Embryonic facial prominence (tissue), 1 donor: ENCODE results near the gene TLE5.
"Not testable (repeated sequence)": the region's sequence is repeated elsewhere in the genome, so short reads cannot be mapped to it uniquely, and the experiment has no call there.

Experiments
- DNase-seq: peaks from one replicate; pipeline ENCODE4 v3.0.0-alpha.2; 2016; ENCODE audit errors: extremely low spot score

Gene TLE5

DNA sequence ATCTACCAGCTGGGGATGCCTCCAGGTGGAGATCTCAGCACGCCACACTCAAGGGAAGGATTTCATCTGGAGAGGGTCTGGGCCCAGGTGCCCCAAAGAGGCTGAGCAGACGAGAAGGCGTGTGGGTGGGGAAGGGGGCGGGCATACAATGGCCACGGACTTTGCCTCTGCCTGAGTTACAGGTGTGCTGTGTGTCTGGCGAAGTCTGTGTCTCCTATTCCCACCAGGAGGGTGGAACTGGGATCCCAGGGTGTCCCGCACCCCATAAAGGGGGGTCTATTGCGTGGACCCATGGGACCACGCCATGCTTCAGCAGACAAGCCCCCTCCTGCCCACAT lies 36.8 kb downstream of the TLE5 start:
- no peak for DNase-seq

DNA sequence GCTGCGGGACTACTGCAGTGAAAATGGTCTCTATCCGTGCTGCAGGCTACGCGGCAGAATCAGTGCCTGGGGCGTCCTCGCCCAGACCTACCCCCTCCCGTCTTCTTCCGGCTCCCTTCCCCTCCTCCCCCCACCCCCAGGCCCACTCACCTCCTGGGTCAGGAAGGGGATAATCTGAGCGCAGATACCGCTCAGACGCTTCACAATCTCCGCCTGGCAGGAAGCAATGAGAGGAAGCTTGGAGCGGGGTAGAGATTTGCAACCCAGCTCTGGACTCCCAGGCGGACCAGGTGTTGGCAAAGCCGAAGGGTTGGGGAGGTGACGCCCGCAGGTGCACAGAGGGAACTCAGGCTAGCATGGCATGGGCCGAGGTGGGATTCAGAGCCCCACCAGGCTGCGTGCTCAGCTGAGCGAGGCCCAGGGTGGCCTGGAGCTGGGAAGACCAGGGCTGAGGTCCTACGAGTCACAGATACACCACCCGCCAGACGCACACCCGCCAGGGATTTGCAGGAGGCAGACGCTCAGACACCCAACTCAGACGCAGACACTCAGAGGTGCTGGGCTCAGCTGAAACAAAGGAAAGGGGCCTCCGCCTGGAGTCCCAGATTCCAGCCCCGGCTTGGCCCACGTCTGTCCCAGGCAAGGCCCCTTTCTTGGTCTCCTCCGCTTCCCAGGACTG lies 37.3 kb downstream of the TLE5 start:
- DNase-seq: no peak

DNA sequence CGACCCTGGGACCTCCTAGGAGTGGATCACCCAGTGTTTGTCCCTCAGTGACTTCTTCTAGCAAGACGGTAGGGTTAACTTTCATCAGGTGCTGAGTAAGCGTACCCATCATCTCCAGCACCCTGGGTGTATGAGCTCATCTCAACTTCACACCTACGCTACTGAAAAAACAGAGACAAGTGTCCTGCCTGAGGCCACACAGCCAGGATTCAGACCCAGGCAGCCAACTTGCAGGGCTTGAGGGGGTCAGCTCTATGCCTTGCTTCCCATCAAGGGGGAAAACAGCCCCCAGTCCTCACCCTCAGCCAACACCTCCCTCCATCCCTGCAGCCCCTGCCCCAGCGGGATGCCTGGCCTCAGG lies 37.8 kb downstream of the TLE5 start:
- no peak for DNase-seq

DNA sequence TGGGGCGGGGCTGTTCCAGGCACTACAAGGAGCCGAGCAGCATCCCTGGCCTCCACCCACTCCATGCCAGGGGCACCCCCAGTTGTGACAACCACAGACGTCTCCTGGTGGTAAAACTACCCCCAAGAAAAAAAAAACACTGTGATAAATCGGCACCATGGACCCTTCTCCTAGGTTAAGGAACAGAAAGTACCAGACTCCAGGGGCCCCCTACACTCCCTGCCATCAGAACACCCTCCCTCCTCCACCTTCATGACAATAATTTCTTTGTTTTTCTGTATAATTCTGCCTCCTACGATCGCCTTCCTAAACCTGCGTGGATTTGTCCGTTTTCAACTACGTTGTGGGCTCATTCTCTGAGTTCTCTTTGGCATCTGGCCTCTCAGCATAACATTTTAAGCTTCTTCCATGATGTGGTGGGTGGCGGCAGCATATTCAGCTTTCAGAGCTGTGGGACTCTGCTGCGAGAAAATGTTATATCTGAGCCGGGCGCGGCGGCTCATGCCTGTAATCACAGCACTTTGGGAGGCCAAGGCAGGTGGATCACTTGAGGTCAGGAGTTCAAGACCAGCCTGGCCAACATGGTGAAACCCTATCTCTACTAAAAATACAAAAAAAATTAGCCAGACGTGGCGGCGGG lies 41.9 kb downstream of the TLE5 start:
- DNase-seq: no peak

DNA sequence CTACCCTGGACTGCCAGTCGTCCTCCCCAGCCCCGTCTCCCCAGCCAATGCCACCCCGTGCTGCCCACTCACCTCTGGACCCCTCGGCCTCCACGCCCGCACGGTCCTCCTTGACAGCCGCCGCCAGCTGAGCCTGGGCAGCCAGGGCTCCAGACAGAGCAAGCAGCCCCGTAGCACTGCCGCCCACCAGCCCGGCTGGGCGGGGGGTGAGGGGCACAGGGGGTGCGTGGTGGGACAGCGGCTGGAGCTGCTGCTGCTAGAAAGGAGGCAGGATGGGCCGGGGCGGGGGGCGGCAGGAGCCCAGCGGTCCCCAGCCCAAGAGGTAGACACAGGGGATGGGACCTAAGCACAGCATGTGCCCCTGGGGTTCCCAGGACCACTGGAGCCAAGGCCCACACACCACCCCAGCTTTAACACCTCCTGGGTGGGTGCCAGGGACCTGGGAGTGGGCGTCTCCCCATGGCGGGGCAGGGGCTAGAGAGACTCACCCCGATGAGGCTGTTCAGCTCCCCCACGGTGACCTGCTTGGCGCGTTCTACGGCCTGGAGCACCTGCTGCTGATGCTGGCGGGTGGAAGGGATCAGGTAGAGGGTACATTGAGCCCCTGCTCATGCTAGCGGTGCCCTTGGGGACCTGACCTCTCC lies 43.0 kb downstream of the TLE5 start:
- no peak for DNase-seq

DNA sequence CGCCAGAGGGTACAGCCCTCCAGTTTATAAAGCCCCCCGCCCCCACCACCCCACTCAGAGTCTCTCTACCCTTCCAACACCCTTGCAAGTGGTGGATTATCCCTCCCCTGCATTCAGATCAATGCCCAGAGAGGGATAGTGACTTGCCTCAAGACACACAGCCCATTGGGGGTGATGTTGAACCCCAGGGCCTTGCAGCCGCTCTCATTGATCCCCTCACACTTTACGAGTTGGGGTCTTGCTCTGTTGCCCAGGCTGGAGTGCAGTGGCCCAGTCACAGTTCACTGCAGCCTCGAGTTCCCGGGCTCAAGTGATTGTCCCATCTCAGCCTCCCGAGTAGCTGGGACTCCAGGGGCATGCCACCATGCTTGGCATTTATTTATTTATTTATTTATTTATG lies 44.4 kb downstream of the TLE5 start:
- DNase-seq: no peak

DNA sequence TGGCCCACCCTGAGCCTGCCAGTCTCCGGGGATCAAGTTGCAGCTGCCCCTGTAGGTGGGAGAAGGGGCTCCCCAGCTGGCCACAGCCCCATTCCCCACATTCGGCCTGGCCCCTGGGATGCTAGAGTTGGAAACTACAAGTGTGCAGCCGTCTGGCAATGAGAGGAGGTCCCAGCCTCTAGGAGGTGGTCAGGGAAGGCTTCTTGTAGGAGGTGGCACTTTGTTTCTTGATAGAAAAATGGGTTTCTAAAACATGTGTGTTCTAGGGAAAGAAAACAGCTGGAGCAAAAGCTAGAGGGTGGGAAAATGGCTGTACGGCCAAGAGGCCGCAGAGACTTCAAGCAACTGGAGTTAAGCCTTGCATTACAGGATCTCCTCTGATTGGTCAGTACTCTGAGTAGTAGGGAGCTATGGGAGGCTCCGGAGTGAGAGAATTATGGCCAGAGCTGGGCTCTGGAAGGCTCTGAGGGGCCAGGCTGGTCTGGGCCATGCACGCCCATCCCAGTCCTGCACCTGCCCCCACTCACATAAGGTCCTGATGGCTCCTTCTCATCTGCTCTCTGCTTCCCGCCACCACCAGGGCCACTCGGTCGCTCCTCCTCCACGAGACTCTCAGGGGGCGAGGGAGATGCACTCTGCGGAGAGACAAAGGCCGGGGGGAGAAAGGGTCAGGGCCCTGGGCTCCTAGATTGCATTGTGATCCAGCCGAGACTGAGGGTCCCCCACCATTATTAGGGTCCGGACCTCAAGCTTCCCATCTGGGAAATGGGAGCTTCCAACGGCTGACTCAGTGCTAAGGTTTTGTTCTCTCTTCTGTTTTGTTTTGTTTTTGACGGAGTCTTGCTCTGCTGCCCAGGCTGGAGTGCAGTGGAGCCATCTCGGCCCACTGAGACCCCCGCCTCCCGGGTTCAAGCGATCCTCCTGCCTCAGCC lies 46.9 kb downstream of the TLE5 start:
- no peak for DNase-seq

DNA sequence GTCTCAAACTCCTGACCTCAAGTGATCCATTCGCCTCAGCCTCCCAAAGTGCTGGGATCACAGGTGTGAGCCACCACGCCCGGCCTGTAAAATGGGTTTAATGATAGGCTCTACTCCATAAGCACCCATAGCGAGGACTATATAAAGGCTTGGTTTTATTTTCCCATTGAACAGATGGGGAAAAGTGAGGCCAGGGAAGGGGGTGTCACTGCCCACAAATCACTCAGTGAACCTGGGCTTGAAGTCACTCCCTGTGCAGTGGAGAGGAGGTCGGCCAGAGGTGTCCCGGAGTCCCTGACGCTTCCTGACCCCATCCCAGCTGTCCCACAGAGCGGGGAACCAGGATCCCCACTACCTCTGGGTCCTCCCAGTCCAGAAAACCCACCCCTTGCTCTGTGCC lies 48.2 kb downstream of the TLE5 start:
- DNase-seq: no peak

DNA sequence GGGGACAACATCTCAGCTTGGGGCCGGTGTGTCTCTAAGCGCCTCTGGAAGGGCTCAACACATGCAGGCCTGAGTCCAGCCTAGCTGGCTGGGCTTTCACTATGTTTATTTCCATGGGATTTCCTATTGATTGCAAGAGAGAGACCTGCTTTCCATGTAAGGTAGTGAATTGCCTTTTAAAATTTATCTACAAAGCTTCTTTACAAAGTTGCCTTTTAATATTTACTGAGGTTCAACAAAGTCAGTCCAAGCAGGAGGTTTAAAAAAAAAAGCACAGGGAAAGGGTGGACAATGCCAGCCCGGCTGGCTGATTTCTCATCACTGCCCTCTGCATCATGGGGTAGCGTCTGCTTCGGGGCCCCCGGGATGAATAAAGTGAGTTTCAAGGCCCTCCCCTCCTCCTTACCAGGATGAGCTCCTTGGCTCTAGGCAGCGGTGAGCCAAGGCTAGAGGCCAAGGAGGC lies 49.0 kb downstream of the TLE5 start:
- no peak for DNase-seq

DNA sequence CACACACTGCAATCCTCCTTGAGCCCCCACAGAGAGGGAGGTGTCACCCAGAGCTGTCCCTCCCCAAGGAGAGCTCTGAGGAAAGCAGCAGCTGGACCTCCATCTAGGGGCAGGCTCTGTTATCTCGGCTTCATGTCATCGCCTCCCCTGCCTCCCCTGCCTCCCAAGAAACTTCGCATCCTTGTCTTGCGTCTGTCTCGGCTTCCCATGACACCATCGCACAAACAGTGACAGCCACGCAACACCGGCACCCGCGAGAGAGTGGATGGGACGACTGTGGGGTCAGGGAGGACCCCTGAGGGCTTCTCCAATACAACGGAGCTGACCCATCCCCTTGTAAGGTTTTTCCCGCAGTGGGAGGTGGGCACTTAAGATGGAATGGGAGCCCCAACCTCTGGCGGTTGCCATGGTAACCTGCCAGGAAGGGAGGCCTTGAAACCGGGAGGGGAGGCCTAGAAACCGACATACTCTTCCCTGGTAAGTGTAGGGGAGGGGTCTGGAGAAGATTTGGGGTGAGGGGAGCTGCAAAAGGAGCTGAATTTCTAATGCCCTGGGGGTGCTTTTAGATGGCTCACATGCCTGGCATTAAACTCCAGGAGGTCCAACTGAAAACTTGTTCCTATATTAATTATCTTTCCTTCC lies 49.6 kb downstream of the TLE5 start:
- no peak for DNase-seq

DNA sequence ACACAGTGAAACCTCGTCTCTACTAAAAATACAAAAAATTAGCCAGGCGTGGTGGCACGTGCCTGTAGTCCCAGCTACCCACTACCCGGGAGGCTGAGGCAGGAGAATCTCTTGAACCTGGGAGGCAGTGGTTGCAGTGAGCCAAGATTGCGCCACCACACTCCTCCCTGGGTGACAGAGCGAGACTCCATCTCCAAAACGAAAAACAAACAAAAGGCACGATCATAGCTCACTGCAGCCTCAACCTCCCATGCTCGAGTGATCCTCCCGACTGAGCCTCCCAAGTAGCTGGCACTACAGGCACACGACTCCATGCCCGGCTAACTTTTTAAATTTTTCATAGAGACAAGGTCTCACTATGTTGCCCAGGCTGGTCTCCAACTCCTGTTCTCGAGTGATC lies 50.2 kb downstream of the TLE5 start:
- DNase-seq: not testable (repeated sequence)

DNA sequence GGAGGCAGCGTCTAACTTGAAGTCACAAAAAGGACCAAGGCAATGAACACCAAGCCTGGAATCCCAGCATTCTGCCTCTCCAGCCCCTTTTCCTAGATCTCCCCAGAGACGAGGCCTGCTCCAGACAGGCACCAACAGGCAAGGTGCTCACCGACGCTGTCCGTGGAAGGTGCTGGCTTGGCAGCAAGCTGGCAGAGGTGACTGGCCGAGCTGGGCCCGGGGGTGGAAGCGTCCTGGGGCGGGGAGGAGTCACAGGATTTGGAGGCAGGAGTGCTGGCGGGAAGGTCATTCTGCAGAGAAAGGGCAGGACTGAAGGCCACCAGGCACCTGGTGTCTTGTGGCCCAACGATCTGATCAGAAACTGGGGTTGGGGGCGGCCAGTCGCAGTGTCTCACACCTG lies 51.4 kb downstream of the TLE5 start:
- no peak for DNase-seq

DNA sequence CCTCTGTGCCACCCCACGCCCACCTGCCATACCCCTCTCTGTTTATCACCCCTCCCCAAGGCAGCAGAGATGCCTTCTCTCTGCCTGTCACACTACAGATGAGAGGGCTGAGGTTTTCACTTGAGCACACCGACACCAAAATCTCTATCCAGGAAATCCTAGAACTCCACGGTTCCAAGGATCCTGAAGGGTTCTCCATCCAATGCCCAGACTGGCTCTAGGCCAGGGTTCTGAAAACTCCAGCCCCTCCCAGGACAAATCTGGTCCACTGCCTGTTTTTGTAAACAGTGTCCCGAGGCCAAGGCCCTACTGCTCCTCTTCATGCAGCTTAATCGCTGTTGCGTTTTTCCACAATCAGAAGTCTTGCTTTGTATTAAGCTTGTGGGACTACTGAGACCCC lies 53.3 kb downstream of the TLE5 start:
- DNase-seq: no peak

DNA sequence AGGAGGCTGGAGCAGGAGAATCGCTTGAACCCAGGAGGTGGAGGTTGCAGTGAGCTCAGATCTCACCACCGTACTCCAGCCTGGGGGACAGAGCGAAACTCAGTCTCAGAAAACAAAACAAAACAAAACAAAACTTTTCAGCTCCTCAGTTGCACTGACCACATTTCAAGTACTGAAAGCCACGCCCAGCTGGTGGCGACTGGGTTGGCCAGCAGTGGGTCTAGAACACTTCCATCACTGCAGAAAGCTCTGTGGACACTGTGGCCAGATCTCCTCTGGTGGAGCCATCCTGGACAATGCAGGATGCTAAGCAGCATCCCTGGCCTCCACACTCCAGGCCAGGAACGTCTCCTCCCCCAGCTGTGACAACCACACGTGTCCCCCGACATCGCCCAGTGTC lies 54.3 kb downstream of the TLE5 start:
- DNase-seq: no peak

DNA sequence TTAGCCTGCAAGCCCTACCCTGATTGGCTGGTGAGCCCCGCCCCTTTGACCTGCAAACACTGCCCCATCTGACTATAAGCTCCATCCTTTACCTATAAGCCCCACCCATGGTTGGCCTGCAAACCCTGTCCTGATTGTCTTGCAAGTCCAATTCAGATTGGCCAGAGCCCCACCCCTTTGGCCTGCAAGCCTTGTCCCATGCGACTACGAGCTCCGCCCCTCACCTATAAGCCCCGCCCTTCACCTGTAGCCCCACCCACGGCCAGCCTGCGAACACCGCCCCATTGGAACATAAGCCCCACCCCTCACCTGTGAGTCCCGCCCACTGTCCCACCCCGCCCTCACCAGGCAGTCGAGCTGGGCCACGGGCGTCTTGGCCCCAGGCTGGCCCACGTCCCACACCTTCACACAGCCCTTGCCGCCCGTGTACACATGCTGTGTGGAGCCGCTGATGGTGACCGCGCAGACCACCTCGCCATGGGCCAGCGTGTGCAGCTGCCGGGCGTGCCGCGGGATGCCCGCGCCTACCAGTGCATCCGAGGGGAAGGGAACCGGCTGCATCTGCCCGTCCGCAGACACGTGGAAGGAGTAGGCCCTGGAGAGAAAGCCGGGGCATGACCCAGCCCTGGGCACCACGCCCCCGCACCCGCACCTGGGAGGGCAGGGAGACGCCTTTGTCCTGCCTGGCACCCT lies 56.1 kb downstream of the TLE5 start:
- DNase-seq: no peak

DNA sequence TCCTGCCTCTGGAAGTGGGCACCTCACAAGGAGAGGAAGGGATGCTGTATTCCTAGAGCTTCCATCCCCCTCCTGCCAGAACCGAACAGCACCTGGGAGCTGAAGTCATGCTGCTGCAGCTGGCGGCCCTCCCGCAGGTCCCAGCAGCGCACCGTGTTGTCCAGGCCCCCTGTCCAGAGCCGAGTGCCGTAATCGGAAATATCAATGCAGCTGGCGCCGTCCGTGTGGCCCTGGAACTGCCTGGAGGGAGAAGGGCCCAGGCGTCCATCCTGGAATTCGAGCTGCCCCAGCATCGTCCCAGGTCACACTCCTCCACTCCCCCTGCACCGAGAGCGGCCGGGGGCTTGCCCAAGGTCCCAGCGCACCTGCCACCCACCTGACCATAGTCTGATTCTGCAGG lies 57.0 kb downstream of the TLE5 start:
- DNase-seq: no peak

DNA sequence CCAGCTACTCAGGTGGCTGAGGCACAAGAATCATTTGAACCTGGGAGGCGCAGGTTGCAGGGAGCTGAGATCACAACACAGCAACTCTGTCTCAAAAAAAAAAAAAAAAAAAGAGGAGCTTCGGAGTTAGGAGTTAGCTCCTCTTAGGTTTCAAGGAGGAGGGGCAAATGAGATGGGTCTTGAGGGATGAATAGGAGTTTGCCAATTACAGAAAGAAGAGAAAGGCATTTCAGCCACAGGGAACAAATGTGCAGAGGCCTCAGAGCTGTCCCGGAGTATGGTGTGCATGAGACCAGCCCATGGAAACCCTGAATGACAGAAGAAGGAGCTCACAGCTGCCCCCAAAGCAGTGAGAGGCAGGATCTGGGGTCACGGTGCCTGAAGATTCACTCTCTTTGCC lies 57.8 kb downstream of the TLE5 start:
- DNase-seq: no peak

DNA sequence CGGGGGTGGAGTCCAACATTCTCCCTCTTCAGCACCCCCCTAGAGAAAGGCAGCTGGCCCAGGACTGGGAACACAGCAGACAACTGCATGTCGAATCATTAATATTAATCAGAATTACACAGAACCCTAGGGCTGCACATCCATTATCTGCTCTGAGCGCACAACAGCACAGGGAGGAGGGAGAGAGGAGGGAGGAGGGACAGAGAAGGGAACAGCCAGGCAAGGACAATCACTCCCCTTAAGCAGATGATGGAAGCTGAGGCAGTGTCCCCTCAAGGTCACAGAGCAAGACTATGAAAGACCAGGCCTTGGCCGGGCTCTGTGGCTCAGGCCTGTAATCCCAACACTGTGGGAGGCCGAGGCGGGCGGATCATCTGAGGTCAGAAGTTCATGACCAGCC lies 59.2 kb downstream of the TLE5 start:
- DNase-seq: no peak
